ENCODE measurements around the gene FN3K.

The FN3K gene

DNA sequence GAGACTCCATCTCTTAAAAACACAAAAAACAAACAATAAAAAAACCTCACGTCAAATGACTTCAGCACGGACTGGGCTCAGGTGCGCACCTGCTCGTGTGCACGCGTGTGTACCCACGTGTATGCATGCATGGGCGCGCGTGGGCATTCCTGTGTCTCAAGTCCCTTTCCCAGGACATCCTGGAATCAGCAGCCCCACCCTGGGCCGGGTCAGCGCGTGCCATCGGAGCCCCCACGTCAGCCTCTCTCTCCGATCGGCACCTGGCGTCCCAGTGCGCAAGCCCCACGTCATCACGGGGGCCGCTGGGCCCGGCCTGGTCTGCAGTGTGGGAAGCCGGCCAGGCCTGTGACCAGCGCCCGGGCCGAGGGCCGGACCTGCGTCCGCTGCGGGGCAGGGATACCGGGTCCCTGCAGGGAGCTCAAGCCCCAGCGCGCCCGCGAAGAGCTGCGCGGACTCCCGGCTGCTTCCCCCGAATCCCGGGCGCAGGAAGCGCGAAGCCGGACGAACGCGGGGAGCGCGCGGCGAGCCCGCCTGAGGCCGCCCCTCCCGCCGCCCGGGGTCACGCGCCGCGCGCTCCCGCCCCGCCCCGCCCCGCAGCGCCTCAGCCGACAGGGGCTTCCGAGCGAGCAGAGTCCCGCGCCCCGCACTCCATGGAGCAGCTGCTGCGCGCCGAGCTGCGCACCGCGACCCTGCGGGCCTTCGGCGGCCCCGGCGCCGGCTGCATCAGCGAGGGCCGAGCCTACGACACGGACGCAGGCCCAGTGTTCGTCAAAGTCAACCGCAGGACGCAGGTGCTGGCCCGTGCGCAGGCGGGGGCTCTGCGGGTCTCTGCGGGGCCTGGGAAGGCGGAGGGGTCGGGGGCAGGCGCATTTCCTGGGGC, at the start of gene FN3K:
FN3K (plus strand) TSS at position 629 of the 880 bp plus-strand sequence; CDS start at position 651, 22 bp downstream.
- peak; percentile 32 for DNase-seq

DNA sequence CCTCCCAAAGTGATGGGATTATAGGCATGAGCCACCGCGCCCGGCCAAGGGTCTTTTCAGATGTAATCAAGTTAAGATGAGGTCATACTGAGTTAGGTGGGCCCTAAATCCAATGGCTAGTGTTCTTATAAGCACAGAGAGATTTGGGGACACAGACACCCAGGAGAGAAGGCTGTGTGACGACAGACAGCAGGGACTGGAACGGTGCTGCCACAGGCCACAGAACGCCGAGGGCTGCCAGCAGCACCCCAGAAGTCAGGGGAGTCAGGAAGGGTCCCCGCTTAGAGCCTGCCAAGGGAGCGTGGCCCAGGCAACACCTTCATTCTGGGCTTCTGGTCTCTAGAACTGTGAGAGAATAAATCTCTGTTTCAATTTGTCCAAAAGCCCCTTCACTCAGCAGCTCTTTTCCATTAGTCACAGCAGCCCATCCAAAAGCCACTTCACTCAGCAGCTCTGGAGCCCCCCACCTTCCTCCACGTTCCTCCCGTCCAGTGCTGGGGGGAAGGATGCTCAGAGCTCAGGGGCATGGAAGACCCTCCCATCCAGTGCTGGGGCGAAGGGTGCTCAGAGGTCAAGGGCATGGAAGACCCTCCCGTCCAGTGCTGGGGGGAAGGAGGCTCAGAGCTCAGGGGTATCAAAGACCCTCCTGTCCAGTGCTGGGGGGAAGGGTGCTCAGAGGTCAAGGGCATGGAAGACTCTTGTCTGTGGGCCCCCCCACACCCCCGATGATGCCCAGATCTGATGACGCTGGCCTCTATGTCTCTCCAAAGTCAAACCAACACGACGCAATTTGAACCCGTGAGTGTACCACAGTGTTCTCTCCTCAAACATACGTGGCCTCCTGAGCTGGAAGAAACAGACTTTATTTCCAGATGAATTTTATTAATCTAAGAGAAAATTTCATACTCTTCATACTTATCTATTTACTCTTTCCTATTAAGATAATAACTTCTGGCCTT, 48.8 kb upstream of the FN3K start:
- DNase-seq = no peak

DNA sequence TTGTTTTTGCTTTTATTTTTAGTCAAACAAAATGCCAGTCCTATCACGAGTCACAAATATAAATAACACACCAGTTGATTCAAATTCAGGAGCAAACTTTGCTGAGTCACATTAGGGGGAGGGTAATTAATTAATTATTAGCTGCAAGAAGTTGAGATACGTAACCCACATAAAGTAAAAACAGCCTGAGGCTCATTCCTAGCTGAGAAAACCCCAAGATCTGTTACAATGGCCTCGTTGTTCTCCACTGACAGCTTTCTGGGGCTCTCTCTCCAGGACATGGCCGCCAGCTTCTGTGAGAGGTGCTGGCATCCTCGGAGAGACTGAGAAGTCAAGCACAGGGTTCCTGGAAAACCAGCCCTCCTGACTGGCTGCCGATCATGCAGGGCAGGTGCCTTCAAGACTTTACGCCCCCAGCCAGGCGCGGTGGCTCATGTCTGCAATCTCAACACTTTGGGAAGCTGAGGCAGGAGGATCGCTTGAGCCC, 48.0 kb upstream of the FN3K start:
- no peak for DNase-seq

DNA sequence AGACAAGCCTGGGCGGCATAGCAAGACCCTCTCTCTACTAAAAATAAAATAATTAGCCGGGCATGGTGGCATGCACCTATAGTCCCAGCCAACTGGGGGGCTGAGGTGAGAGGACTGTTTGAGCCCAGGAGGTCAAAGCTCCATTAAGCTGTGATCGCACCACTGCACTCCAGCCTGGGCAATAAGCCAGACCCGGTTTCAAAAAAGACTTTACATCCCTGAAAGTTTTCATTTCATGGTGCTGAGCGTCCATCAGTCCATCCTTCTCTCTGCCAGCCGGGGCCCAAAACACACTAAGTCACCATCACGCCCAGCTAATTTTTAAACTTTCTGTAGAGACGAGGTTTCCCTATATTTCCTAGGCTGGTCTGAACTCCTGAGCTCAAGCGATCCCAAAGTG, 47.5 kb upstream of the FN3K start:
- DNase-seq = no peak

DNA sequence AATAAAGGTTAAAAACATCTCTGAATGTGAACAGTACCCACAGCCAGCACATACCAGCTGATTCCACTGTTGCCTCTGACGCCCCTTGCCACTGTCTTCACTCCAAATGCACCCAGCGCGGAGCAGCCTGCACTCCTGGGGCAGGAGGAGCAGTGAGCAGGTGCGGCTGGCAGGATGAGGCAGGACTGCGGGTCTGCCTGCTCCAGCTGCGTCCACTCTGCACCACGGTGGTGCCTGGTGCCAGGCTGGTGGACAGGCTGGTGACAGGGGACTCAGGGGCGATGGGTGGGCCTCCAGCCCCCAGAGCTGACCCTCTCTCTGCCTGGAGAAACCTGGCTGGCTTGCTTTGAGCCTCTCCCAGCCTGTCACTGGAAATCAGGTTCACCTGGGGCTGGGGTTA, 46.3 kb upstream of the FN3K start:
- no peak for DNase-seq

DNA sequence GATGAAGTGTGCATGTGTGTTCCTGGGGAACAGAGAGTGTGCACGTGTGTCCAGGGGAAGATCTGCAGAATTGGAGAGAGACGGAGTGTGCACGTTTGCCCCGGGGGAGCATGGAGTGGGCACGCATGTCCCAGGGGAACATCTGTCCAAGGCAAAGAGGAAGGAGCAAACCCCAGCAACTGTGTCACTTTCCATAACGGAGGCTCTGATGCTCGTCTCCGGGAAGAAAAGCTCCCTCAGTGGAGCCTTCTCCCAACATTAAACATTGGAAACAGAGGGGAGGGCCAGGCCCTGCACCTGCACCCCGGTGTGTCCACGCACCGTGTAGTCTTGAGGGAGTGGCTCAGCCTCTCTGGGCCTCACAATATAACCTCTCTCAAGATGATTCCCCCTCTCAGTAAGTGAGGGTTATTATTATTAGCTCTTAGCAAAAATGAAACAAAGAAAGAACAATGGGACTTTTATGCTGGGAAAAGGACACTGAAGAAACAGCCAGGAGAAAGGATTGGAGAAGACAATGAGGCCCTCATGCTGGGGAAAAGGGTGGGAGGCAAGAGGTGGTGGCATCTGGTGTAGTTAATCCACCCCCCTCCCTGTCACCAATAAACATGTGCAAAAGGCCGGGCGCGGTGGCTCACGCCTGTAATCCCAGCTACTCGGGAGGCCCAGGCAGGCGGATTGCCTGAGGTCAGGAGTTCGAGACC, 44.5 kb upstream of the FN3K start:
- no peak for DNase-seq

DNA sequence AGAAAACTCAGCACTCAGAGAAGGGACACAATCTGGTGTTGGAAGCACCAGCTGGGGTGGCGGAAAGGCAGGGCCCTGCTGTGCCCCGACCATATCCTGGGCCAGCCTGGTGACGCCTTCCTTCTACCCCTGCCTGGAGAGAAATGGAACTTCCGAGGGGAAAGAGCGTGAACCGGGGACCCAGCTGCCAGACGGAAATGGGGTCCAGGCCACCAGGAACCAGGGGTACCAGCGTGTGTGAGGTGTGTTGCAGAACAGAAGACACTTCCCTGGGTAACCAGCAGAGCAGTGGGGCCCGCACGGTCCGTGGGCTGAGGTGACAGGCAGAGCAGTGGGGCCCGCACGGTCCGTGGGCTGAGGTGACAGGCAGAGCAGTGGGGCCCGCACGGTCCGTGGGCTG, 43.7 kb upstream of the FN3K start:
- no peak for DNase-seq

DNA sequence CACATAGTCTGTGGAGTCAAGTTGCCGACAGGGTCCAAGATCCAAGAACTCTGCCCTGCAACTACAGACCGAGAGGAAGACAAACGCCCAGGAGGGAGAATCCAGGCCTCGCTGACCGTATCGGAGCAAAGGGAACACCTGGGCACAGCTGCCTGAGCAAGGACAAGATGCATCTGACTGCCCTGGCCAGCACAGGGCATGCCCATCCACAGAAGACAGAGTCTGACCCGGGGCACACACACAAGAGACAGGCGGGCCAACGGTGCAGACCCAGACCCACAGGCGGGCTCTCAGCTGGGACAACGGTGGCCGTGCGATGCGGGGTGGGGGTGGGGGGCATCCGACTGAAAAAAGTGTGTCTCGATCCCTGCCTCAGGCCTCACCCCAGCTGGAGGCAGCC, 43.1 kb upstream of the FN3K start:
- DNase-seq = no peak

DNA sequence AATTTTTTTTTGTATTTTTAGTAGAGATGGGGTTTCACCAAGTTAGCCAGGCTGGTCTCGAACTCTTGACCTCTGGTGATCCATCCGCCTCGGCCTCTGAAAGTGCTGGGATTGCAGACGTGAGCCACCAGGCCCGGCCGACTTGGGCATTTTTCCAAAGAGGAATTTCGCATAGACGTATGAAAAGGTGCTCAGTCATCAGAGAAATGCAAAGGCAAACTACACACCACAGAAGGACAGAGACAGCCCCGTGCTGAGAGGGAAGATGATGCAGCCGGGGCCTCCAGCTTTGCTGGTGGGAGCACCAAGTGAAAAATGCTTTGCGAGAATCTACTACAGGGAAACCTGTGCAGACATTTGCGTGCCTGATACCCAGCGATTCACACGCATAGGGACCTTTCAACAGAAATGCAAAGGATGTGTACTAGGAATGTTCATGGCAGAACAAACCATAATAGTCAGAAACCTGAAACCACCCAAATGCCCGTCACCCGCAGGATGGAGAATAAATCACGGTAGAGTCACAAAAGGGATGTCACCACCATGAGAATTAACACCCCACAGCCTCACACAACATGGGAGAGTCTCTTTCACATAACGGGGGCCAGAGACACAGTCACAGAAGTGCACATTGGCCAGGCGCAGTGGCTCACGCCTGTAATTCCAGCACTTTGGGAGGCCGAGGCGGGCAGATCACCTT, 42.1 kb upstream of the FN3K start:
- no peak for DNase-seq

DNA sequence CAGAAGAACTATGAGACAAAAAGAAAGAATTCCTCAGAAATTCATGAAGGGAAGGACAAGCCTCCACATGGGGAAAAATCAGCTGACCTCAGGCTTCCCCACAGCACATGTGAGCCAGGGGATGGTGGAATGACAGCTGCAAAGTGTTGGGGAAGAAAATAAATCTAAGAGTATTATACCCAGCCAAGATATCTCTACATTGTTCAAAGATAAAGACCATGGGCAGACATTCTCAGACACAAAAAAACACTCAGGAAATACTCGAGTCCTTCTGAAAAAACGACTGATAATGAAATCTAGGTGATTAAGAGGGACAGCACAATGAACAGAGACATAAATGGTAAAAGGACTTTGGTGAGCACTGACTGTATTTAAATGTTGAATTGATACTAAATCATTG, 40.8 kb upstream of the FN3K start:
- no peak for DNase-seq

DNA sequence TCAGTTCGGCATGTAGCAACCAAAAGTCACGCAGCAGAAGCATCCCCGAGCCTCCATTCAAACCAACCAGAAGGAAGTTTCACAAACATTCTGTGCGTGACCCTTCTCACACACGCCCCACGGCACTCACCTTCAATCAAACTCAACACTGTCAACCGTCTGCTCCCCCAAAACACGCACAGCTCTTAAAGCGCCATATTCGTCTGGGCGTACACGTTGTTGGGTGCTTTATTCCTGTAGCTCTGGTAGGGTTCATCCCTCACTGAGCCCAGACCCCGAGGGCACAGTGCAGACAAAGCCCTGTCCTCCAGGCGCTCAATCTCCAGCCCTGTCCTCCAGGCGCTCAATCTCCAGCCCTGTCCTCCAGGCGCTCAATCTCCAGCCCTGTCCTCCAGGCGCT, 39.2 kb upstream of the FN3K start:
- DNase-seq = no peak

DNA sequence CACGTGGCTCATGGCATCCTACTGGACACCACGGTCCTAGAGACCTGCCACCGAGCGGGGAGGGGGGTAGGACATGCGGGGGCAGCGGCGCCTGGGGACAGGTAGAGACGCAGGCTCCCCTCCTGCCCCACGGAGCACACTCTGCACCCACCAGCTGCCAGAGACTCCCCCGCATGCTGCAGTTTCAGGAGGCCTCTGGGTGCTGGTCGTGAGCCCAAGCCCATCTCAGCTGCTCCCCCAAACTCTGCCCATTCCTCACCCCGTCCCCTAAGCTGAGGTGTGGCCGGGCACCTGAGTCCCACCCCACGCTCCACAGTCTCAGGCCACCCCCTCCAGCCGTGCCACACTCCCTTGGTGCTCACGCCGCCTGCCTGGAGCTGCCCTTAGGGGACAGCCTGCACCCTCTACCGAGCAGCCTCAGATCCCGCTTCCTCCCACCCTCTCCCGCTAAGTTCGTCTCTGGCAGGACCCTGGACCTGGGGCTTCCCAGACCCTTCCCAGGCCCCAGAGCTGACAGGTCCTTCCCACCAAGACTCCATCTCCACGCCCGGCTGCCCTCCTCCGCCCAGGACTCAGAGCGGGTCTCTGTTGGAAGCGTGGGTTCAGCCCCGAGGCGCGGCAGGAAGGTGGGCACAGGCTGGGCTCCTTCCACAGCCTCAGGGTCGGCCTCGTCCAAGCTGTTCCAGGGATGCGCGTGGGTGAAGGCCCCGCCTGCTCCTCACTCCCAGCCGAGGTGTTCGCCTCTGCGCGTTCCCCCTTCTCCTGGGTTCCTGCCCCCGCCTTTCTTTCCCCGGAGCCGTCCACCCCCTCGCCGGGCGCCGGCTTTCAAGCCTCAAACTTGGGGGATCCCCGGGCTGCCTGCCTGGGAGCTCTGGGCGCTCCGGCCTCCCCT, 38.3 kb upstream of the FN3K start:
- DNase-seq = no peak

DNA sequence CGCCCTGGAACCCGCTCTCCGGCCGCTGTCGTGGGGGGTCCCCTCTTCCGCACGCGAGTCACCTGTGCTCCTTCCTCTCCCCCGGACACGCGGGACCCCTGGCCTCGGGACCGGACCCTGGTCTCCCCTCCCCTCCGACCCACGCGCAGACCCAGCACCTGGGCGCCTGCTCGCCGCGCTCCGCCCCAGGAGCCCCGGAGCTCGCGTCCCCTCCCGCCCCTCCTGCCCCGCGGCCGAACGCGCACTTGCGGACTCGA, 37.7 kb upstream of the FN3K start:
- no peak for DNase-seq

DNA sequence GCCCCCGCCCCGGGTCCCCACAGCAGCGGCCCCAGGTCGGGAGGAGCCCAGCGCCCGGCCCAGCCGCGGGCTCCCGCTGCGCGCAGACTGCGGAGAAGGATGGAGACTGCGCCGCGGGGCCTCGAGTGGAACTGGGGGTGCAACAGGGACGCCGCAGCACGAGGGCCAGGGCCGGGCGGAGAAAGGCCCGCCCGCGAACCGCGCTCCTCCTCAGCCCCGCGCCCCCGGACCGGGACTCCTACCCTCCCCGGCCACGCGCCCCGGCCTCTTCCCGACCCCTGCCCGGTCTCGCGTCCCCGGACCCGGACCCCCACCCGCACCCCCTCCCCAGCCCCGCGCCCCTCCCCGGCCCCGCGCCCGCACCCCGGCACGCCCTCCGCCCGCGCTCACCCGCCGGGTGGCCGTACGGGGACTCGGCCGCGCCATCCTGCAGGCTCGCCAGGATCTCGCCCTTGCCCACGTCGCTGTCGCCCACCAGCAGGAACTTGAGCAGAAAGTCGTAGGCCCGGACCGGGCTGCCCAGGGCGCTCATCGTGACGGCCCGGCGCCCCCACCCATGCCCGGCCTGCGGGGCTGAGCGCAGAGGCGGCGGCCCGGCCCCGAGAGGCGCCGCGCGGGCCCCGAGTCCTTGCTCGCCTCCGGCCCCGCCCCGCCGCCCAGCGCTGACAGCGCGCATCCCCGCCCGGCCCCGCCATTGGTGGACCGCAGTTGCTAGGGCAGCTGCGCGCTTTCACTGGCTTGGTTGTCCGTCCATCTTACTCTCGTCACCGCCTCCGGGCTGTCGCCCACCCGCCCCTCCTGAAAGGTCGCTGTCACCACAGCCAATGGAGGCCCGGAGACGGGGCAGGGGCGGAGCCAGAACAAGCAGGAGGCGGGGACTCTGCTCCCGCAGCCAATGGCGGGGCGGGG, 37.1 kb upstream of the FN3K start, which contains the start of gene RAB40B:
RAB40B (minus strand) TSS at position 634 of the 909 bp plus-strand sequence; CDS start at position 532, 102 bp downstream.
- peak; percentile 99 for DNase-seq

DNA sequence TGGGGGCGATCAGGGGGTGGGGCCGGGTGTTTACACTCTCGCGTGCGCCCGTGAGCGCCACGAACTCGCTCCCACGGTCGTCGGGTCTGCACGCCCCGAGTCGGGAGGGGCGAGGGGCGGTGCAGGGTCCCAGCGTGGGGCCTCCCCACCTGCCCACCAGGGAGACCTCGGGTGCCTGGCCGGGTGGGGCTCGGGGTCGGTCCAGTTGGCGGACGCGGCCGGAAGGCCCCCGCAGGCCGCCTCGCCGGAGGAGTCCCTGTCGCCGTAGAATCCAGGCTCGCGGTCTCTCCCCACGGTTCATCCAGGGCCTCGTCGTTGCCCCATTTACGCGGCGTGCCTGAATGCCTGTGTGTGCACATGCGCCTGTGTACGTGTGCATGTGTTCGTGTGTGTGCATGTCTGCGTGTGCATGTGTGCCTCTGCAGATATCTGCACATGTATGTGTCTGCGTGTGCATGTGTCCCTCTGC, 36.4 kb upstream of the FN3K start:
- DNase-seq = no peak

DNA sequence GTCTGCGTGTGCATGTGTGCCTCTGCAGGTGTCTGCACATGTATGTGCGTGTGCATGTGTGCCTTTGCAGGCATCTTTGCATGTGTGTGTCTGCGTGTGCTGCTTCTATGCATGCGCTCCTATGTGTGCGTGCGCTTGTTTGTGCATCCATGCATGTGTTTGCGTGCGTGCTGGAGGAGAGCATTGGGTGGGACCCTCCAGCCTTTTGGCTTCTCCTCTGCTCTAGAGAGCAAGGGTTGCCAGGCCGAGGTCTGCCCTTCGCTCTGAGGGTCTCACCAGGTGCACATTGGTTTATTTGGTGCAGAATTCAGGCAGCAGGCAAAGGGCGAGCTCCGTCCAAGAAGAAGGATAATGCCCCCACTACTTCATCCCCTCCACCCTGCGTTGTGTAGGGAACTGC, 35.9 kb upstream of the FN3K start:
- no peak for DNase-seq

DNA sequence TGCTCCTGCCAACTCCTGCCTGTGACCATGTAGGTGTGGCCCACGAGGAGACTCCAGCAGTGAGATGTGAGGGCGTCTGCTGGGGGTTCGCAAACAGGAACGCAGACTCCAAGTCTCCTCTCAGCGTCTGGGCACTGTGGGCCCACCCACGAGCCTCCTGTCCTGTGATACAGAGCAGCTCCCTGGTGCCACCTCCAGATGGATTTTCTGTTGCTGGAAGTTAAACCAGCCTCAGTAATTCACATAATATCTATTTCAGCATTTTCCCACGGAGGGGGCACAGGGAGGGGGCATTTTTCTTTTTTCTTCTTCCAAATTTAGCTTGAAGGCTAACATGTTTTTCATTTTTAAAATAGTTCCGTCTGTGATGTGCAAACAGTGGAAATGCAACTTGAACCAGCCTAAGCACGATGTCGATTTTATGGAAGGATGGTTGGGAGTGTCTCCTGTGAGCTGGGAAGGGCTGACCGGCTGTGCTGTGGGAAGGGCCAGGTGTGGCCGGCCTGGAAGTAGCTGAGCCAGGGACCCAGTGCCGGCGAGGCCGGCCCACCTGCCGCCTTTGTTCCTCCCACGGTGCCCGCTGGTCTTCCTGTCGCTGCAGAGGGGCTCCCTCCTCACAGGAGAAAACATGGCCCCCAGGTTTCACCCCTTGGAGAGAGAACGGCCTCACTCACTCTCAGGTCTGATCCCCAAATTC, 33.0 kb upstream of the FN3K start:
- no peak for DNase-seq

DNA sequence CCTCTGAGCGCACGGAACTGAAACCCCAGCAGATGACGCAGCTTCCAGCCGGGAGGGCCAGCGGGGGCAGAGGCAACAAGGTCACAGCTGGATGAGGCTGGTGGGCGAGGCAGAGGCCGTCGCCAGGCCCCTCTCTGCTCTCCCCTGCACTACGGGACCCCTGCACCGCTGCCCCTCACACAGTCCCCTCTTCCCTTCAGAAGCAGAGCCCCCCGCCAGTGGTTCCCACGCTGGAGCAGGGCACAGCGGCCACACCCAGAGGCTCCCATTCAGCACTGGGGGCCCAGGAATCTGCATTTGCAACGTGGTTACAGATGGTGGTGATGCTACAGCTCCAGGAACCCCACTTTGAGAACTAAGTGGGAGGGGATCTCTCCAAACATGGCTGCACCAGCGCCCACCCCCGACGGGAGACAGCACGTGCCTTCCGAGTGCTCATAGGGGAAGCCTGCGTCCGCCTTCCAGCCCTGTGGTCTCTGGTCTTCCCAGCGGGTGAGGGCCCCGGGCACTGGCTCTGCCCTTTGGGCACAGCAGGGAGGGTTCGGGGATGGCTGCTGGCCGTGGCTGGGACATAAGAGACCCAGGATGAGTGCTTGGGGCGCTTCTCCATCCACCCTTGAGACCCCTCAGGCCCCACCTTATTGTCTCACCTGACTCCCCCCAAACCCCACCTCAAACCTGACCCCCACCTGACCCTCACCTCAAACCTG, 32.2 kb upstream of the FN3K start:
- DNase-seq = no peak
